ENCODE measurements around the gene ABHD6.
A peak's percentile ranks its signal among the peaks of the same experiment; 100 is the strongest.

- no peak for TF ChIP-seq POLR2AphosphoS5 (IDR thresholded peaks at IDR 0.05; ENCODE audit: low read depth, low read length)
- TF ChIP-seq POLR2A (IDR thresholded peaks at IDR 0.05; ENCODE audit: borderline replicate concordance, extremely low read depth, insufficient read depth, insufficient read length), result no peak
- TF ChIP-seq, protein P1, sequence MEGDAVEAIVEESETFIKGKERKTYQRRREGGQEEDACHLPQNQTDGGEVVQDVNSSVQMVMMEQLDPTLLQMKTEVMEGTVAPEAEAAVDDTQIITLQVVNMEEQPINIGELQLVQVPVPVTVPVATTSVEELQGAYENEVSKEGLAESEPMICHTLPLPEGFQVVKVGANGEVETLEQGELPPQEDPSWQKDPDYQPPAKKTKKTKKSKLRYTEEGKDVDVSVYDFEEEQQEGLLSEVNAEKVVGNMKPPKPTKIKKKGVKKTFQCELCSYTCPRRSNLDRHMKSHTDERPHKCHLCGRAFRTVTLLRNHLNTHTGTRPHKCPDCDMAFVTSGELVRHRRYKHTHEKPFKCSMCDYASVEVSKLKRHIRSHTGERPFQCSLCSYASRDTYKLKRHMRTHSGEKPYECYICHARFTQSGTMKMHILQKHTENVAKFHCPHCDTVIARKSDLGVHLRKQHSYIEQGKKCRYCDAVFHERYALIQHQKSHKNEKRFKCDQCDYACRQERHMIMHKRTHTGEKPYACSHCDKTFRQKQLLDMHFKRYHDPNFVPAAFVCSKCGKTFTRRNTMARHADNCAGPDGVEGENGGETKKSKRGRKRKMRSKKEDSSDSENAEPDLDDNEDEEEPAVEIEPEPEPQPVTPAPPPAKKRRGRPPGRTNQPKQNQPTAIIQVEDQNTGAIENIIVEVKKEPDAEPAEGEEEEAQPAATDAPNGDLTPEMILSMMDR (IDR thresholded peaks at IDR 0.05 in 2 of 3, conservative IDR thresholded peaks at IDR 0.05 in 1 of 3; ENCODE audit: borderline replicate concordance in 1 of 3, insufficient read depth in 1 of 3, low read depth in 2 of 3, low read length in 2 of 3), result peak; percentile 52 to 76 (median 58)
- TF ChIP-seq, protein P2, sequence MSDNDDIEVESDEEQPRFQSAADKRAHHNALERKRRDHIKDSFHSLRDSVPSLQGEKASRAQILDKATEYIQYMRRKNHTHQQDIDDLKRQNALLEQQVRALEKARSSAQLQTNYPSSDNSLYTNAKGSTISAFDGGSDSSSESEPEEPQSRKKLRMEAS (IDR thresholded peaks at IDR 0.05), result no peak
- TF ChIP-seq, protein P3, sequence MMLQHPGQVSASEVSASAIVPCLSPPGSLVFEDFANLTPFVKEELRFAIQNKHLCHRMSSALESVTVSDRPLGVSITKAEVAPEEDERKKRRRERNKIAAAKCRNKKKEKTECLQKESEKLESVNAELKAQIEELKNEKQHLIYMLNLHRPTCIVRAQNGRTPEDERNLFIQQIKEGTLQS (IDR thresholded peaks at IDR 0.05), result no peak
- TF ChIP-seq REST (IDR thresholded peaks at IDR 0.05; ENCODE audit: low read depth), result no peak
These were observed 70.1 kb downstream of the ABHD6 start for GRCh38 chr3:58307639-58308215.
